Measurements from ENCODE around the gene SFXN5. TPM values are rescaled to one million over a fixed set of nuclear protein-coding genes. Genes with fewer than 3 reads are reported as not detected.

Gene SFXN5
- polyA plus RNA-seq, 1 donor from 2014 or later, result 5.8 TPM

DNA sequence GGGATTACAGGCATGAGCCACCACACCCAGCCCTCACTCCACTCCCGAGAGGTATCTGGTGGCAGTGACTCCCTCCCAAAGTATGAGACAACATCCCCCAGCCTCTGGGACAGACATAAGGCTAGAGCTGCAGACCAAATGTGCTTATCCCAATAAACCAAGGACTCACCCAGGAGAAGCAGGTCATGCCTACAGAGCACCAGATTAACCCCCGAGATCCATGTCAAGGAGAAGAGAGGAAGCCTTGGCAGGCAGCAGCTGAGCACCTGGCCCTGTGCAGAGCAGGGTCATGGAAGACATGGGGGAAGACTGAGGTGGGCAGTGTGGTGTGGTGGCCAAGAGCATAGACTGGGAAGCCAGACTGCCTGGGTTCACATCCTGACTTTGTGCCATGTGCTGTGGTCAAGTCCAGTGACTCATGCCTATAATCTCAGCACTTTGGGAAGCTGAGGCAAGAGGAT is 34.0 kb upstream of the SFXN5 start:
- H3F3A ChIP-seq (ENCODE audit: insufficient read depth, low read length, poor library complexity, severe bottlenecking), result no peaks in the 10 kb centered on the region
- peaks cover 6% of the 10 kb centered on the region for H3K79me2 ChIP-seq (replicated peaks; ENCODE audit: insufficient read depth, low read length)
- H3K36me3 ChIP-seq (ENCODE audit: insufficient read depth, low read length), result no peaks in the 10 kb centered on the region
- H4K20me1 ChIP-seq (ENCODE audit: insufficient read depth), result no peaks in the 10 kb centered on the region
- no peaks in the 10 kb centered on the region for H3K9me2 ChIP-seq (ENCODE audit: insufficient read depth, low read length)
- no peak overlapping the region for H3K9ac ChIP-seq (ENCODE audit: low read length)
- H3K27me3 ChIP-seq (ENCODE audit: insufficient read depth, low read depth, low read length), result no peaks in the 10 kb centered on the region
- no peak overlapping the region for H3K4me3 ChIP-seq (ENCODE audit: low read length)
- TF ChIP-seq POLR2AphosphoS5 (IDR thresholded peaks at IDR 0.05) (no peak), RAD21 (conservative IDR thresholded peaks at IDR 0.05) (no peak), EP300 (conservative IDR thresholded peaks at IDR 0.05; ENCODE audit: poor library complexity, severe bottlenecking) (no peak), EZH2 (IDR thresholded peaks at IDR 0.05; ENCODE audit: borderline replicate concordance, insufficient read depth, low read length, poor library complexity, severe bottlenecking) (no peak), SMC3 (conservative IDR thresholded peaks at IDR 0.05; ENCODE audit: poor library complexity) (no peak), MXI1 (conservative IDR thresholded peaks at IDR 0.05; ENCODE audit: poor library complexity, severe bottlenecking) (no peak), TAF1 (IDR thresholded peaks at IDR 0.05; ENCODE audit: low read depth) (no peak)
- TF ChIP-seq, protein P1, sequence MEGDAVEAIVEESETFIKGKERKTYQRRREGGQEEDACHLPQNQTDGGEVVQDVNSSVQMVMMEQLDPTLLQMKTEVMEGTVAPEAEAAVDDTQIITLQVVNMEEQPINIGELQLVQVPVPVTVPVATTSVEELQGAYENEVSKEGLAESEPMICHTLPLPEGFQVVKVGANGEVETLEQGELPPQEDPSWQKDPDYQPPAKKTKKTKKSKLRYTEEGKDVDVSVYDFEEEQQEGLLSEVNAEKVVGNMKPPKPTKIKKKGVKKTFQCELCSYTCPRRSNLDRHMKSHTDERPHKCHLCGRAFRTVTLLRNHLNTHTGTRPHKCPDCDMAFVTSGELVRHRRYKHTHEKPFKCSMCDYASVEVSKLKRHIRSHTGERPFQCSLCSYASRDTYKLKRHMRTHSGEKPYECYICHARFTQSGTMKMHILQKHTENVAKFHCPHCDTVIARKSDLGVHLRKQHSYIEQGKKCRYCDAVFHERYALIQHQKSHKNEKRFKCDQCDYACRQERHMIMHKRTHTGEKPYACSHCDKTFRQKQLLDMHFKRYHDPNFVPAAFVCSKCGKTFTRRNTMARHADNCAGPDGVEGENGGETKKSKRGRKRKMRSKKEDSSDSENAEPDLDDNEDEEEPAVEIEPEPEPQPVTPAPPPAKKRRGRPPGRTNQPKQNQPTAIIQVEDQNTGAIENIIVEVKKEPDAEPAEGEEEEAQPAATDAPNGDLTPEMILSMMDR (IDR thresholded peaks at IDR 0.05; ENCODE audit: poor library complexity, severe bottlenecking), result no peak
- TF ChIP-seq, protein P2, sequence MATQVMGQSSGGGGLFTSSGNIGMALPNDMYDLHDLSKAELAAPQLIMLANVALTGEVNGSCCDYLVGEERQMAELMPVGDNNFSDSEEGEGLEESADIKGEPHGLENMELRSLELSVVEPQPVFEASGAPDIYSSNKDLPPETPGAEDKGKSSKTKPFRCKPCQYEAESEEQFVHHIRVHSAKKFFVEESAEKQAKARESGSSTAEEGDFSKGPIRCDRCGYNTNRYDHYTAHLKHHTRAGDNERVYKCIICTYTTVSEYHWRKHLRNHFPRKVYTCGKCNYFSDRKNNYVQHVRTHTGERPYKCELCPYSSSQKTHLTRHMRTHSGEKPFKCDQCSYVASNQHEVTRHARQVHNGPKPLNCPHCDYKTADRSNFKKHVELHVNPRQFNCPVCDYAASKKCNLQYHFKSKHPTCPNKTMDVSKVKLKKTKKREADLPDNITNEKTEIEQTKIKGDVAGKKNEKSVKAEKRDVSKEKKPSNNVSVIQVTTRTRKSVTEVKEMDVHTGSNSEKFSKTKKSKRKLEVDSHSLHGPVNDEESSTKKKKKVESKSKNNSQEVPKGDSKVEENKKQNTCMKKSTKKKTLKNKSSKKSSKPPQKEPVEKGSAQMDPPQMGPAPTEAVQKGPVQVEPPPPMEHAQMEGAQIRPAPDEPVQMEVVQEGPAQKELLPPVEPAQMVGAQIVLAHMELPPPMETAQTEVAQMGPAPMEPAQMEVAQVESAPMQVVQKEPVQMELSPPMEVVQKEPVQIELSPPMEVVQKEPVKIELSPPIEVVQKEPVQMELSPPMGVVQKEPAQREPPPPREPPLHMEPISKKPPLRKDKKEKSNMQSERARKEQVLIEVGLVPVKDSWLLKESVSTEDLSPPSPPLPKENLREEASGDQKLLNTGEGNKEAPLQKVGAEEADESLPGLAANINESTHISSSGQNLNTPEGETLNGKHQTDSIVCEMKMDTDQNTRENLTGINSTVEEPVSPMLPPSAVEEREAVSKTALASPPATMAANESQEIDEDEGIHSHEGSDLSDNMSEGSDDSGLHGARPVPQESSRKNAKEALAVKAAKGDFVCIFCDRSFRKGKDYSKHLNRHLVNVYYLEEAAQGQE (IDR thresholded peaks at IDR 0.05; ENCODE audit: borderline replicate concordance), result no peak
- H3K27ac ChIP-seq (ENCODE audit: low read length), result no peak overlapping the region
- no peak overlapping the region for H3K4me2 ChIP-seq (ENCODE audit: low read length)
- H2AFZ ChIP-seq (ENCODE audit: low read depth, low read length), result no peak overlapping the region
- no peaks in the 10 kb centered on the region for H3K9me3 ChIP-seq (ENCODE audit: low read length)

DNA sequence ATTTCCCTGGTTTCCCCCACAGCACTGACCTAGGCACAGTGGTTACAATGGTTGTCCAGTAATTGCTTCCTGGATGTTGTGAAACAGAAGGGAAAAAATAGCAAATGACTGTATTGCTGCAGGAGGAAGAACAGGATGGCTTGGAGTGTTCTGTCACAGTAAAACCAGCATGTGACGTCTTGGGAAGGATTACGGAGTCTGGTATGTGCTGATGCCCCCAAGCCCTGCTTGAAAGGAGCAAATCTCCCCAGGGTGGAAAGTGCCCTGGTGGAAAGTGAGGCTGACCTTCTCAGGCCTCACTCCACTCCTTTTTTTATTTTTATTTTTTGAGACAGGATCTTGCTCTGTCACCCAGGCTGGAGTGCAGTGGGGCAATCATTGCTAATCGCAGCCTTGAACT is 33.4 kb upstream of the SFXN5 start:
- Histone ChIP-seq H3K27me3 (ENCODE audit: insufficient read depth, low read depth, low read length) (no peaks in the 10 kb centered on the region), H3K4me3 (ENCODE audit: low read length) (no peak overlapping the region), H3K27ac (ENCODE audit: low read length) (no peak overlapping the region), H3K36me3 (ENCODE audit: insufficient read depth, low read length) (no peaks in the 10 kb centered on the region), H3K9me3 (ENCODE audit: low read length) (no peaks in the 10 kb centered on the region), H3K79me2 (replicated peaks; ENCODE audit: insufficient read depth, low read length) (peaks cover 2% of the 10 kb centered on the region), H3F3A (ENCODE audit: insufficient read depth, low read length, poor library complexity, severe bottlenecking) (no peaks in the 10 kb centered on the region), H3K4me2 (ENCODE audit: low read length) (no peak overlapping the region), H3K9ac (ENCODE audit: low read length) (no peak overlapping the region), H4K20me1 (ENCODE audit: insufficient read depth) (no peaks in the 10 kb centered on the region), H2AFZ (ENCODE audit: low read depth, low read length) (no peak overlapping the region), H3K9me2 (ENCODE audit: insufficient read depth, low read length) (no peaks in the 10 kb centered on the region)
- TF ChIP-seq POLR2AphosphoS5 (IDR thresholded peaks at IDR 0.05) (no peak), SMC3 (conservative IDR thresholded peaks at IDR 0.05; ENCODE audit: poor library complexity) (no peak), EP300 (conservative IDR thresholded peaks at IDR 0.05; ENCODE audit: poor library complexity, severe bottlenecking) (no peak), EZH2 (IDR thresholded peaks at IDR 0.05; ENCODE audit: borderline replicate concordance, insufficient read depth, low read length, poor library complexity, severe bottlenecking) (no peak), RAD21 (conservative IDR thresholded peaks at IDR 0.05) (no peak), MXI1 (conservative IDR thresholded peaks at IDR 0.05; ENCODE audit: poor library complexity, severe bottlenecking) (no peak), TAF1 (IDR thresholded peaks at IDR 0.05; ENCODE audit: low read depth) (no peak)
- TF ChIP-seq, protein P1 (IDR thresholded peaks at IDR 0.05; ENCODE audit: poor library complexity, severe bottlenecking), result no peak
- TF ChIP-seq, protein P2 (IDR thresholded peaks at IDR 0.05; ENCODE audit: borderline replicate concordance), result no peak

All from neural cell (in vitro differentiated cells).